GM18867 (cell line): ENCODE data around the gene HCCS.

ENCODE experiments used
- ATAC-seq: cut with Tn5 transposase; IDR thresholded peaks from one replicate; pipeline ENCODE4 v1.9.1; 2021; ENCODE audit warnings: mild to moderate bottlenecking, moderate library complexity; ENCODE audit not compliant: unreplicated experiment

The HCCS gene

GRCh38 chrX:11111037-11111851 lies at the start of gene HCCS:
TSS of gene HCCS (plus strand) at chrX:11111332. CDS start at chrX:11112061, 729 bp downstream.
- peak; percentile 94 for ATAC-seq

GRCh38 chrX:11064276-11064675 lies 46.9 kb upstream of the HCCS start:
- no peak for ATAC-seq

- no peak for ATAC-seq
Measured at GRCh38 chrX:11064851-11065600, 46.1 kb upstream of the HCCS start.

GRCh38 chrX:11066812-11067211 lies 44.3 kb upstream of the HCCS start:
- no peak for ATAC-seq

- no peak for ATAC-seq
Measured at GRCh38 chrX:11073381-11073780, 37.8 kb upstream of the HCCS start.

- ATAC-seq: no peak
Measured at GRCh38 chrX:11080741-11081305, 30.3 kb upstream of the HCCS start.

- ATAC-seq: no peak
Measured at GRCh38 chrX:11081511-11081910, 29.6 kb upstream of the HCCS start.

GRCh38 chrX:11085305-11085704 lies 25.8 kb upstream of the HCCS start:
- ATAC-seq: no peak

GRCh38 chrX:11089802-11090201 lies 21.3 kb upstream of the HCCS start:
- ATAC-seq: no peak

- ATAC-seq: no peak
Measured at GRCh38 chrX:11097933-11098332, 13.2 kb upstream of the HCCS start.

GRCh38 chrX:11099465-11099864 lies 11.7 kb upstream of the HCCS start:
- no peak for ATAC-seq

- no peak for ATAC-seq
Measured at GRCh38 chrX:11100281-11101035, 10.7 kb upstream of the HCCS start.

- ATAC-seq: peak; percentile 62
Measured at GRCh38 chrX:11103006-11103405, 8.1 kb upstream of the HCCS start.

- ATAC-seq: no peak
Measured at GRCh38 chrX:11103751-11104150, 7.4 kb upstream of the HCCS start.

GRCh38 chrX:11105080-11105479 lies 6.1 kb upstream of the HCCS start:
- no peak for ATAC-seq

- ATAC-seq: no peak
Measured at GRCh38 chrX:11108253-11108941, 2.7 kb upstream of the HCCS start.

- no peak for ATAC-seq
Measured at GRCh38 chrX:11109968-11110367, 1.2 kb upstream of the HCCS start.

GRCh38 chrX:11111947-11112346 lies 815 bp downstream of the HCCS start:
- no peak for ATAC-seq

GRCh38 chrX:11113731-11114130 lies 2.6 kb downstream of the HCCS start:
- no peak for ATAC-seq

- ATAC-seq: no peak
Measured at GRCh38 chrX:11117745-11118144, 6.6 kb downstream of the HCCS start.
